Hippocampal formation (tissue), 2 donors: ENCODE results near the gene PRM3.

ENCODE experiments used
- DNase-seq, 2 donors: peaks; one replicate each; lab custom pipeline; 2025; lab: John Stamatoyannopoulos, UW

The PRM3 gene

GRCh38 chr16:11245222-11245737 is 28.1 kb downstream of the PRM3 start:
- DNase-seq, result no peak

- DNase-seq, result no peak
Observed at GRCh38 chr16:11242658-11243057, 30.8 kb downstream of the PRM3 start.

- no peak for DNase-seq
Observed at GRCh38 chr16:11241480-11242204, 31.8 kb downstream of the PRM3 start.

- DNase-seq, result no peak
Observed at GRCh38 chr16:11240636-11241473, 32.6 kb downstream of the PRM3 start.

- DNase-seq, result no peak
Observed at GRCh38 chr16:11239644-11240632, 33.5 kb downstream of the PRM3 start.

- no peak for DNase-seq
Observed at GRCh38 chr16:11238272-11239202, 34.9 kb downstream of the PRM3 start.

- DNase-seq, result no peak
Observed at GRCh38 chr16:11236461-11237254, 36.8 kb downstream of the PRM3 start.

GRCh38 chr16:11235703-11235991 is 37.8 kb downstream of the PRM3 start:
- no peak for DNase-seq

- no peak for DNase-seq
Observed at GRCh38 chr16:11234884-11235702, 38.3 kb downstream of the PRM3 start.

- DNase-seq, result no peak
Observed at GRCh38 chr16:11233727-11234376, 39.6 kb downstream of the PRM3 start.

GRCh38 chr16:11232852-11233726 is 40.3 kb downstream of the PRM3 start:
- DNase-seq, result peak in 1 of 2 donors; percentile 1

GRCh38 chr16:11232302-11232851 is 41.1 kb downstream of the PRM3 start:
- DNase-seq, result no peak

GRCh38 chr16:11231367-11231970 is 42.0 kb downstream of the PRM3 start:
- DNase-seq, result no peak

- DNase-seq, result no peak
Observed at GRCh38 chr16:11229906-11230305, 43.5 kb downstream of the PRM3 start.

- no peak for DNase-seq
Observed at GRCh38 chr16:11229432-11229831, 44.0 kb downstream of the PRM3 start.

- no peak for DNase-seq
Observed at GRCh38 chr16:11225677-11226549, 47.5 kb downstream of the PRM3 start.
